Smooth muscle cell (in vitro differentiated cells): ENCODE measurements around the gene KMT2E. TPM values are rescaled to one million over a fixed set of nuclear protein-coding genes. Genes with fewer than 3 reads are reported as not detected.

Experiments
- DNase-seq: peaks from one replicate; lab custom pipeline; 2025; ENCODE audit not compliant: unreplicated experiment; lab: John Stamatoyannopoulos, UW
- H2AFZ ChIP-seq: fragments of 200-600 bp; sonication (generic); 2 replicates; pipeline ENCODE4 v1.6.0; 2016; ENCODE audit warnings: antibody characterized with exemption, low read depth, mild to moderate bottlenecking
- H3F3A ChIP-seq: fragments of 200-600 bp; sonication (generic); 2 replicates; pipeline ENCODE4 v1.6.0; 2017; ENCODE audit warnings: antibody characterized with exemption, low read depth
- H3K27ac ChIP-seq: fragments of 200-600 bp; sonication (generic); 2 replicates; pipeline ENCODE4 v1.5.1; 2016; ENCODE audit warnings: low read depth, mild to moderate bottlenecking
- H3K27me3 ChIP-seq: fragments of 200-600 bp; sonication (generic); 2 replicates; pipeline ENCODE4 v1.6.1; 2016; ENCODE audit warnings: low read depth, mild to moderate bottlenecking
- H3K36me3 ChIP-seq: fragments of 200-600 bp; sonication (generic); 2 replicates; pipeline ENCODE4 v1.5.1; 2016; ENCODE audit warnings: low read depth
- H3K4me1 ChIP-seq: fragments of 200-600 bp; sonication (generic); 2 replicates; pipeline ENCODE4 v1.5.1; 2016; ENCODE audit warnings: low read depth
- H3K4me2 ChIP-seq: fragments of 200-600 bp; sonication (generic); 2 replicates; pipeline ENCODE4 v1.6.0; 2016; ENCODE audit warnings: mild to moderate bottlenecking
- H3K4me3 ChIP-seq: fragments of 200-600 bp; sonication (generic); 2 replicates; pipeline ENCODE4 v1.5.1; 2016; ENCODE audit warnings: mild to moderate bottlenecking
- H3K79me2 ChIP-seq: fragments of 200-600 bp; sonication (generic); 2 replicates; pipeline ENCODE4 v1.6.0; 2016; ENCODE audit warnings: low read depth, mild to moderate bottlenecking
- H3K9ac ChIP-seq: fragments of 200-600 bp; sonication (generic); 2 replicates; pipeline ENCODE4 v1.6.0; 2016; ENCODE audit warnings: low read depth
- H3K9me3 ChIP-seq: fragments of 200-600 bp; sonication (generic); replicated peaks from 2 replicates; pipeline ENCODE4 v1.5.1; 2016; ENCODE audit warnings: low read depth
- H4K20me1 ChIP-seq: fragments of 200-600 bp; sonication (generic); 2 replicates; pipeline ENCODE4 v1.6.0; 2016; ENCODE audit warnings: low read depth
- CTCF ChIP-seq: fragments of 200-600 bp; sonication (generic); IDR thresholded peaks from 2 replicates; pipeline ENCODE4 v1.5.1; 2017; ENCODE audit warnings: borderline replicate concordance, mild to moderate bottlenecking, antibody characterized with exemption; ENCODE audit not compliant: insufficient read depth, poor library complexity, severe bottlenecking
- WGBS: methylation state at CpG from one replicate; pipeline ENCODE4 v1.1.7; 2016; ENCODE audit warnings: low lambda C conversion rate; 5-methylcytosine and 5-hydroxymethylcytosine counted together
- polyA plus RNA-seq: library from polyadenylated mRNA; unstranded; fragments of >200 nt; fragmentation: Nextera tagmentation; extraction: Ambion mirVana; gene quantifications from 2 replicates; pipeline ENCODE4 v1.2.1, GENCODE V29; 2016
- total RNA-seq: library from RNA; depleted of rRNA; stranded (reverse); fragments of >200 nt; gene quantifications from 2 replicates; pipeline ENCODE4 v1.2.3, GENCODE V29; 2014

Gene KMT2E
- total and polyA plus RNA-seq, 2 experiments from 2014 or later, result 64.4 to 88.1 TPM

GRCh38 chr7:105151152-105151551, 137.1 kb downstream of the KMT2E start:
- Histone ChIP-seq H3F3A (no peaks in the 10 kb centered on the region), H3K79me2 (no peaks in the 10 kb centered on the region), H3K4me1 (no peaks in the 10 kb centered on the region), H3K4me2 (no peak overlapping the region), H3K9me3 (no peaks in the 10 kb centered on the region), H3K4me3 (no peak overlapping the region), H2AFZ (no peak overlapping the region), H3K36me3 (no peaks in the 10 kb centered on the region), H3K9ac (no peak overlapping the region), H3K27ac (no peak overlapping the region), H4K20me1 (no peaks in the 10 kb centered on the region), H3K27me3 (no peaks in the 10 kb centered on the region)
- 96% methylated on average over 3 of the region's 3 CpGs for WGBS
- DNase-seq, result no peak
- no peak for TF ChIP-seq CTCF

- TF ChIP-seq CTCF, result no peak
- Histone ChIP-seq H3K4me1 (no peaks in the 10 kb centered on the region), H3K27ac (no peak overlapping the region), H3K9me3 (no peaks in the 10 kb centered on the region), H3K4me2 (no peak overlapping the region), H3K27me3 (no peaks in the 10 kb centered on the region), H3F3A (no peaks in the 10 kb centered on the region), H3K79me2 (no peaks in the 10 kb centered on the region), H4K20me1 (peaks cover 3% of the 10 kb centered on the region), H3K36me3 (no peaks in the 10 kb centered on the region), H2AFZ (no peak overlapping the region), H3K4me3 (no peak overlapping the region), H3K9ac (no peak overlapping the region)
- 97% methylated on average over 6 of the region's 6 CpGs for WGBS
- no peak for DNase-seq
These were observed 139.5 kb downstream of the KMT2E start for GRCh38 chr7:105153531-105153930.

- no peak overlapping the region for H3K4me3 ChIP-seq
- peaks cover 3% of the 10 kb centered on the region for H4K20me1 ChIP-seq
- H3K79me2 ChIP-seq, result no peaks in the 10 kb centered on the region
- DNase-seq, result no peak
- H3F3A ChIP-seq, result no peaks in the 10 kb centered on the region
- H3K9me3 ChIP-seq, result no peaks in the 10 kb centered on the region
- no peaks in the 10 kb centered on the region for H3K36me3 ChIP-seq
- H3K4me2 ChIP-seq, result no peak overlapping the region
- no peak overlapping the region for H3K9ac ChIP-seq
- H3K4me1 ChIP-seq, result no peaks in the 10 kb centered on the region
- 100% methylated on average over 2 of the region's 2 CpGs for WGBS
- no peak overlapping the region for H2AFZ ChIP-seq
- H3K27me3 ChIP-seq, result no peaks in the 10 kb centered on the region
- H3K27ac ChIP-seq, result no peak overlapping the region
- TF ChIP-seq CTCF, result no peak
These were observed 140.1 kb downstream of the KMT2E start for GRCh38 chr7:105154084-105154483.

GRCh38 chr7:105156731-105157130, 142.7 kb downstream of the KMT2E start:
- 98% methylated on average over 2 of the region's 2 CpGs for WGBS
- H3K4me2 ChIP-seq, result no peak overlapping the region
- H3K9ac ChIP-seq, result no peak overlapping the region
- H4K20me1 ChIP-seq, result peaks cover 8% of the 10 kb centered on the region
- no peak for DNase-seq
- H3K9me3 ChIP-seq, result no peaks in the 10 kb centered on the region
- H3K79me2 ChIP-seq, result no peaks in the 10 kb centered on the region
- H3K27me3 ChIP-seq, result no peaks in the 10 kb centered on the region
- no peak overlapping the region for H3K27ac ChIP-seq
- TF ChIP-seq CTCF, result no peak
- no peak overlapping the region for H2AFZ ChIP-seq
- H3K4me3 ChIP-seq, result no peak overlapping the region
- no peaks in the 10 kb centered on the region for H3K36me3 ChIP-seq
- H3K4me1 ChIP-seq, result no peaks in the 10 kb centered on the region
- H3F3A ChIP-seq, result no peaks in the 10 kb centered on the region
